CD14-positive monocyte (primary cell): Measurements from ENCODE around the gene NTN3. TPM values are rescaled to one million over a fixed set of nuclear protein-coding genes. Genes with fewer than 3 reads are reported as not detected.

ENCODE experiments used
- DNase-seq, 3 donors: peaks; one replicate each; pipeline ENCODE4 v3.0.0-alpha.2; 2011 to 2022
- H2AFZ ChIP-seq: 2 replicates; pipeline ENCODE4 v1.6.0; 2012; ENCODE audit warnings: mild to moderate bottlenecking, low read depth, low read length, inconsistent platforms; ENCODE audit not compliant: insufficient read depth, poor library complexity, severe bottlenecking
- H3K27ac ChIP-seq, 2 donors: 1 replicate in 1 of 2; 2 replicates in 1 of 2; pipeline ENCODE4 v1.5.1; 2012 to 2013; ENCODE audit warnings: low read length in 2 of 2, control low read depth in 1 of 2, inconsistent platforms in 1 of 2, low read depth in 1 of 2, mild to moderate bottlenecking in 1 of 2
- H3K27me3 ChIP-seq, 2 donors: one replicate each; pipeline versions ENCODE4 v1.6.0 to v1.6.1; 2011 to 2013; ENCODE audit warnings: low read length in 2 of 2; ENCODE audit not compliant: control insufficient read depth in 2 of 2, insufficient read depth in 2 of 2
- H3K36me3 ChIP-seq, 2 donors: replicated peaks in 1 of 2; 1 replicate in 1 of 2; 2 replicates in 1 of 2; pipeline versions ENCODE4 v1.5.1 to v1.6.1; 2012 to 2013; ENCODE audit warnings: low read length in 2 of 2, control low read depth in 1 of 2, inconsistent platforms in 1 of 2, mild to moderate bottlenecking in 1 of 2; ENCODE audit not compliant: insufficient read depth in 2 of 2, control insufficient read depth in 1 of 2
- H3K4me1 ChIP-seq, 2 donors: 1 replicate in 1 of 2; 2 replicates in 1 of 2; pipeline versions ENCODE4 v1.5.1 to v1.6.1; 2012 to 2013; ENCODE audit warnings: low read length in 2 of 2, control low read depth in 1 of 2, inconsistent platforms in 1 of 2, mild to moderate bottlenecking in 1 of 2, moderate library complexity in 1 of 2; ENCODE audit not compliant: insufficient read depth in 2 of 2, control insufficient read depth in 1 of 2
- H3K4me2 ChIP-seq: replicated peaks from 2 replicates; pipeline ENCODE3; 2012; ENCODE audit warnings: low read length, moderate library complexity, mild to moderate bottlenecking; ENCODE audit not compliant: poor library complexity, severe bottlenecking; ENCODE audit errors: extremely low read depth
- H3K4me3 ChIP-seq, 3 experiments: fragments of 200-600 bp in 1 of 3; sonication (generic) in 1 of 3; replicated peaks in 1 of 3; 1 replicate in 2 of 3; 2 replicates in 1 of 3; pipeline ENCODE4 v1.5.1; 2011 to 2013; ENCODE audit warnings: low read length in 3 of 3, mild to moderate bottlenecking in 3 of 3, control low read depth in 2 of 3, low read depth in 2 of 3, inconsistent platforms in 1 of 3, moderate library complexity in 1 of 3
- H3K79me2 ChIP-seq: 2 replicates; pipeline ENCODE4 v1.6.0; 2012; ENCODE audit warnings: mild to moderate bottlenecking, control low read depth, inconsistent platforms, low read length, moderate library complexity; ENCODE audit not compliant: insufficient read depth
- H3K9ac ChIP-seq: 2 replicates; pipeline ENCODE4 v1.6.0; 2017; ENCODE audit warnings: low read length, mild to moderate bottlenecking; ENCODE audit not compliant: insufficient read depth, poor library complexity, severe bottlenecking
- H3K9me3 ChIP-seq, 2 donors: replicated peaks in 1 of 2; 1 replicate in 1 of 2; 2 replicates in 1 of 2; pipeline versions ENCODE4 v1.5.1 to v1.6.1; 2012 to 2013; ENCODE audit warnings: low read length in 2 of 2, control low read depth in 1 of 2; ENCODE audit not compliant: control insufficient read depth in 1 of 2, insufficient read depth in 1 of 2
- H4K20me1 ChIP-seq: 2 replicates; pipeline ENCODE4 v1.6.0; 2012; ENCODE audit warnings: mild to moderate bottlenecking, low read length, control low read depth, moderate library complexity; ENCODE audit not compliant: insufficient read depth
- H3K27ac Mint-ChIP-seq, 7 donors: one replicate each; pipeline ENCODE4 v1.8.0; 2020; ENCODE audit warnings: mild to moderate bottlenecking in 7 of 7, mixed read lengths in 7 of 7, moderate library complexity in 6 of 7, inconsistent platforms in 2 of 7
- H3K27me3 Mint-ChIP-seq, 3 donors: one replicate each; pipeline ENCODE4 v1.8.0; 2021 to 2022; ENCODE audit warnings: low read depth in 3 of 3, mild to moderate bottlenecking in 3 of 3, mixed read lengths in 3 of 3, moderate library complexity in 3 of 3, inconsistent platforms in 1 of 3
- H3K36me3 Mint-ChIP-seq, 2 donors: one replicate each; pipeline ENCODE4 v1.8.0; 2020; ENCODE audit warnings: mixed read lengths in 2 of 2, inconsistent platforms in 1 of 2, mild to moderate bottlenecking in 1 of 2
- H3K4me1 Mint-ChIP-seq: one replicate; pipeline ENCODE4 v1.8.0; 2020; ENCODE audit warnings: mild to moderate bottlenecking, mixed read lengths
- H3K4me3 Mint-ChIP-seq, 2 donors: one replicate each; pipeline ENCODE4 v1.8.0; 2020; ENCODE audit warnings: mild to moderate bottlenecking in 2 of 2, mixed read lengths in 2 of 2, moderate library complexity in 1 of 2
- H3K9me3 Mint-ChIP-seq, 7 donors: one replicate each; pipeline ENCODE4 v1.8.0; 2020 to 2022; ENCODE audit warnings: mixed read lengths in 7 of 7, mild to moderate bottlenecking in 6 of 7, moderate library complexity in 6 of 7, inconsistent platforms in 2 of 7
- CTCF ChIP-seq: fragments of 200-600 bp; IDR thresholded peaks from one replicate; pipeline ENCODE4 v1.8.0; 2022; ENCODE audit warnings: antibody characterized with exemption, mild to moderate bottlenecking
- WGBS: methylation state at CpG from one replicate; pipeline ENCODE4 v1.1.5; 2013; ENCODE audit warnings: missing lambda C conversion rate; ENCODE audit not compliant: insufficient coverage; 5-methylcytosine and 5-hydroxymethylcytosine counted together
- intact Hi-C, 2 donors: fragments of 100-400 bp; cut with micrococcal nuclease; formaldehyde crosslinking; loops; one replicate each; pipeline versions ENCODE4 v1.15.0 to v1.15.1; 2023
- polyA plus RNA-seq, 3 donors: library from polyadenylated mRNA; depleted of rRNA in 1 of 3; unstranded in 2 of 3; stranded (reverse) in 1 of 3; fragments of 300-500 nt in 2 of 3; fragments of >200 nt in 1 of 3; fragmentation: Illumina TruSeq in 2 of 3; gene quantifications; 1 replicate in 2 of 3; 2 replicates in 1 of 3; pipeline ENCODE4 v1.2.3, GENCODE V29; 2012 to 2021

Gene NTN3
- polyA plus RNA-seq, 3 donors: not detected

DNA sequence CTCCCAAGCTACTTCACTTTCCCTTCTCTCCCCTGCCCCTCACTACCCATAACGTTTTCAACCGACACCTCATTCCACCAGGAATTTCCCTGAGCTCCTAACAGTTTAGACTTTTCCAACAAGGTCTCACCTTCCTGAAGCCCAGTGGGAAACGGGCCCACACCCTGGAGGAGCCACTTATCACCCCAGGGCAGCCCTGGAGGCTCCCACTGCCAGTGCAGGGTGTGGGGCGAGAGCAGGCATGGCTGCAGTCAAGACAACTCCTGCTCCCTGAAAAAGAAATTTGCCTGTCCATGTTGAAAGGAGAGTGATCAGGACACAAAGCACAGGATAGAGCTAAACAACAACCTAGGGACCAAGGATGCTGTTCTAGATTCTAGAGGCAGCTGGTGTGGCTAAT, 43.6 kb upstream of the NTN3 start:
- TF ChIP-seq CTCF: no peak
- H3K4me1 Mint-ChIP-seq: peaks cover 33% of the 10 kb centered on the region
- Histone ChIP-seq H3K4me2 (no peak overlapping the region), H3K36me3 (peaks cover 0 to 4% of the 10 kb centered on the region in 2 donors), H2AFZ (no peak overlapping the region), H3K4me1 (peaks cover 20 to 28% of the 10 kb centered on the region in 2 donors), H3K9me3 (no peaks in the 10 kb centered on the region), H3K27me3 (no peaks in the 10 kb centered on the region), H4K20me1 (no peaks in the 10 kb centered on the region), H3K4me3 (no peak overlapping the region), H3K9ac (no peak overlapping the region), H3K79me2 (peaks cover 30% of the 10 kb centered on the region), H3K27ac (no peak overlapping the region)
- DNase-seq: no peak
- peak overlapping the region; percentile 24 to 42 for H3K4me3 Mint-ChIP-seq
- intact Hi-C loops: loop anchor here (5.0 to 10.0 kb wide), 4 partner anchors 35 to 85 kb away; partner anchors contain the start of genes ABCA3 (in 1 of the 2), NTN3 (in 1 of the 2), TBC1D24 (in 1 of the 2) and TEDC2 (in 1 of the 2)
- H3K9me3 Mint-ChIP-seq: no peaks in the 10 kb centered on the region
- H3K36me3 Mint-ChIP-seq: peaks cover 1 to 3% of the 10 kb centered on the region in 2 donors
- peak overlapping the region in 1 of 7 donors; percentile 42 for H3K27ac Mint-ChIP-seq
- WGBS: 100% methylated on average over 3 of the region's 4 CpGs
- H3K27me3 Mint-ChIP-seq: peaks cover 0 to 3% (median 2%) of the 10 kb centered on the region in 3 donors

DNA sequence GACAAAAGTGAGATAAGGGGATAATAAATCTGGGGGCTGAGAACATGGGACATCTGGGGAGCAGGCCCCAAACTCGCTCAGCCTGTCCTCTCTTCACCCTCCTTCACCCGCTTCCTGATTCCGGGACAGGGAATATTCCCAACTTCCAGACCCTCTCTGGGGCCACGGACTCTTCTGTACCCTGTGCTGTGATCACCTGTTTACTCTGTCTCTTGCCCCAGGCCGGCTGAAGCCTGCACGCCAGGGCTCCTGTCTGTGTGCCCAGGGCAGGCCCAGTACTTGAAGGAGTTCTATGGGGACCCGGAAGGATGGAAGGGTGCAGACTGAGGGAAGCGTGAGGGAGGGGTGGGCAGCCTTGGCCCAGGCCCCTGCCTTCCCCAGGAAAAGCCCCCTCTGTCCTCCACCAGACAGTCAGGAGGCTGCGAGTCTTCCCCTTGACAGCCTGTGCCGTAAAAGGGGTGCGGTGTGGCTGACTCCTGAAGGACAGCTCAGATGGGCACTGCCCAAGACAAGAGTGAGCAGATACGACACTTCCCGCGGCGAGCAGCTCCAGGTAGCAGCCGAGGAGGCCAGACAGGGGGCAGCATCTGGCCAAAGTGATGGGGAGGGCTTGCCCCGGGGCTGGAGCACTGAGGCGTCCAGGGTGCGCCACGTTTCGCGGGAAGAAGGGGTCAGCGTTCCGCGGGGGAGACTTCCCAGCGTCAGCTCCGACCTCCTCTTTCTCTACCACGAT, 42.9 kb upstream of the NTN3 start:
- WGBS: 35% methylated on average over 18 of the region's 28 CpGs
- Histone ChIP-seq H3K27ac (no peak overlapping the region), H3K9me3 (no peaks in the 10 kb centered on the region), H2AFZ (peak overlapping the region; percentile 99), H3K36me3 (peaks cover 2 to 11% of the 10 kb centered on the region in 2 donors), H4K20me1 (no peaks in the 10 kb centered on the region), H3K4me2 (peak overlapping the region; percentile 94), H3K27me3 (no peaks in the 10 kb centered on the region), H3K9ac (peak overlapping the region; percentile 54), H3K79me2 (peaks cover 37% of the 10 kb centered on the region), H3K4me1 (peaks cover 20 to 28% of the 10 kb centered on the region in 2 donors), H3K4me3 (peak overlapping the region; percentile 74 to 94 (median 92))
- DNase-seq: peak; percentile 0 to 24 (median 4)
- no peaks in the 10 kb centered on the region for H3K9me3 Mint-ChIP-seq
- peak overlapping the region in 1 of 7 donors; percentile 43 for H3K27ac Mint-ChIP-seq
- peaks cover 32% of the 10 kb centered on the region for H3K4me1 Mint-ChIP-seq
- no peak for TF ChIP-seq CTCF
- H3K4me3 Mint-ChIP-seq: peak overlapping the region; percentile 82 to 90
- intact Hi-C loops: loop anchor here (5.0 to 10.0 kb wide), 4 partner anchors 34 to 86 kb away; partner anchors contain the start of genes ABCA3 (in 1 of the 2), NTN3 (in 1 of the 2), TBC1D24 (in 1 of the 2) and TEDC2 (in 1 of the 2)
- peaks cover 0 to 3% (median 2%) of the 10 kb centered on the region in 3 donors for H3K27me3 Mint-ChIP-seq
- peaks cover 5 to 10% of the 10 kb centered on the region in 2 donors for H3K36me3 Mint-ChIP-seq
